ENCODE results near the gene ZNF468. TPM values are rescaled to one million over a fixed set of nuclear protein-coding genes. Genes with fewer than 3 reads are reported as not detected.

The ZNF468 gene
- total RNA-seq, 4 donors from 2014 or later, result 10.1 to 26.9 (median 17.1) TPM

- no peaks in the 10 kb centered on the region for H3K27me3 ChIP-seq
- peak within 1 kb of the TSS; percentile 92 to 98 (median 94) for H3K27ac ChIP-seq
- in situ Hi-C loops (cut with MboI; ENCODE audit: low pct_ligation_motif_present in 1 of 4, low pct_unique_long_range_greater_than_20kb in 1 of 4, low sequenced_read_pairs in 3 of 4), result no loop called here
- peaks cover 0 to 20% (median 0%) of the 10 kb centered on the region in 4 donors for H3K36me3 ChIP-seq
- WGBS, 2 donors (ENCODE audit: low coverage in 1 of 2), result 4% methylated on average over 55 of the region's 56 CpGs; no CpG with 5 or more reads in 1 of the 2 donors
- no peaks in the 10 kb centered on the region for H3K9me3 ChIP-seq
- peaks cover 0 to 16% (median 13%) of the 10 kb centered on the region in 4 donors for H3K4me1 ChIP-seq
- TF ChIP-seq POLR2AphosphoS5 (IDR thresholded peaks at IDR 0.05) (peak; percentile 86 to 97 (median 93)), CTCF (IDR thresholded peaks at IDR 0.05) (no peak), POLR2A (IDR thresholded peaks at IDR 0.05) (peak; percentile 90), EP300 (IDR thresholded peaks at IDR 0.05; ENCODE audit: low read depth) (no peak)
- peak; percentile 97 for DNase-seq
- intact Hi-C loops (cut with DNase I; ENCODE audit: low total_unique reads), result no loop called here
- H3K4me3 ChIP-seq, result peak within 1 kb of the TSS; percentile 54 to 93 (median 66)
Observed at GRCh38 chr19:52897138-52897935, 39.9 kb upstream of the ZNF468 start, which contains the start of gene ZNF320. Gene ZNF320, minus strand, starts transcription at chr19:52897635. Its CDS starts 7,380 bp downstream, at chr19:52890255.

GRCh38 chr19:52896431-52897137 lies 39.2 kb upstream of the ZNF468 start:
- H3K27me3 ChIP-seq, result no peaks in the 10 kb centered on the region
- in situ Hi-C loops (cut with MboI; ENCODE audit: low pct_ligation_motif_present in 1 of 4, low pct_unique_long_range_greater_than_20kb in 1 of 4, low sequenced_read_pairs in 3 of 4) (no loop called here), intact Hi-C loops (cut with DNase I; ENCODE audit: low total_unique reads) (no loop called here)
- peak overlapping the region; percentile 92 to 98 (median 94) for H3K27ac ChIP-seq
- H3K36me3 ChIP-seq, result peaks cover 0 to 28% (median 0%) of the 10 kb centered on the region in 4 donors
- peaks cover 0 to 16% (median 13%) of the 10 kb centered on the region in 4 donors for H3K4me1 ChIP-seq
- peak; percentile 73 for DNase-seq
- no peaks in the 10 kb centered on the region for H3K9me3 ChIP-seq
- no peak for TF ChIP-seq POLR2AphosphoS5 (IDR thresholded peaks at IDR 0.05)
- WGBS, 2 donors (ENCODE audit: low coverage in 1 of 2), result 48% methylated on average over 24 of the region's 24 CpGs; no CpG with 5 or more reads in 1 of the 2 donors
- peak overlapping the region; percentile 54 to 93 (median 66) for H3K4me3 ChIP-seq

- H3K9me3 ChIP-seq, result peaks cover 0 to 2% of the 10 kb centered on the region in 2 donors
- in situ Hi-C loops (cut with MboI; ENCODE audit: low pct_ligation_motif_present in 1 of 4, low pct_unique_long_range_greater_than_20kb in 1 of 4, low sequenced_read_pairs in 3 of 4), result no loop called here
- H3K27ac ChIP-seq, result no peak overlapping the region
- 59 to 76% methylated on average over 3 to 4 of the region's 4 CpGs for WGBS, 2 donors (ENCODE audit: low coverage in 1 of 2)
- peaks cover 0 to 7% (median 5%) of the 10 kb centered on the region in 4 donors for H3K4me1 ChIP-seq
- no peaks in the 10 kb centered on the region for H3K27me3 ChIP-seq
- H3K36me3 ChIP-seq, result peaks cover 0 to 74% (median 17%) of the 10 kb centered on the region in 4 donors
- DNase-seq, result no peak
- TF ChIP-seq POLR2AphosphoS5 (IDR thresholded peaks at IDR 0.05) (no peak), EP300 (IDR thresholded peaks at IDR 0.05; ENCODE audit: low read depth) (no peak), CTCF (IDR thresholded peaks at IDR 0.05) (no peak), POLR2A (IDR thresholded peaks at IDR 0.05) (no peak)
- intact Hi-C loops (cut with DNase I; ENCODE audit: low total_unique reads), result no loop called here
- no peak overlapping the region for H3K4me3 ChIP-seq
Observed at GRCh38 chr19:52891336-52891735, 33.9 kb upstream of the ZNF468 start.

GRCh38 chr19:52889931-52890330 lies 32.5 kb upstream of the ZNF468 start:
- WGBS, 2 donors (ENCODE audit: low coverage in 1 of 2), result 90 to 92% methylated on average over 3 to 4 of the region's 4 CpGs
- TF ChIP-seq CTCF (IDR thresholded peaks at IDR 0.05) (no peak), POLR2A (IDR thresholded peaks at IDR 0.05) (no peak), EP300 (IDR thresholded peaks at IDR 0.05; ENCODE audit: low read depth) (no peak), POLR2AphosphoS5 (IDR thresholded peaks at IDR 0.05) (no peak)
- H3K9me3 ChIP-seq, result peaks cover 5% of the 10 kb centered on the region in 2 donors
- H3K4me1 ChIP-seq, result no peaks in the 10 kb centered on the region
- H3K27ac ChIP-seq, result no peak overlapping the region
- no peak for DNase-seq
- no peak overlapping the region for H3K4me3 ChIP-seq
- peaks cover 0 to 86% (median 24%) of the 10 kb centered on the region in 4 donors for H3K36me3 ChIP-seq
- intact Hi-C loops (cut with DNase I; ENCODE audit: low total_unique reads), result no loop called here
- in situ Hi-C loops (cut with MboI; ENCODE audit: low pct_ligation_motif_present in 1 of 4, low pct_unique_long_range_greater_than_20kb in 1 of 4, low sequenced_read_pairs in 3 of 4), result no loop called here
- no peaks in the 10 kb centered on the region for H3K27me3 ChIP-seq
